Caco-2 (cell line): ENCODE measurements around the gene MT1X. TPM values are rescaled to one million over a fixed set of nuclear protein-coding genes. Genes with fewer than 3 reads are reported as not detected.

Experiments
- BruUV-seq: library from RNA; stranded (reverse); fragments of 400-500 nt; replicated peaks from 2 replicates; lab custom pipeline; 2021; lab: Mats Ljungman, UMichigan
- CTCF ChIA-PET: fragments of 300-600 bp; sonication (Branson Sonifier 250); formaldehyde crosslinking; loops from one replicate; lab custom pipeline; 2022; ENCODE audit warnings: antibody characterized with exemption; lab: Charles Lee
- POLR2A ChIA-PET: fragments of 300-600 bp; sonication (Branson Sonifier 250); formaldehyde crosslinking; loops from one replicate; lab custom pipeline; 2022; ENCODE audit warnings: antibody characterized with exemption; lab: Charles Lee
- DNase-seq, 2 experiments: peaks; one replicate each; pipeline versions ENCODE4 v3.0.0 to v3.0.0-alpha.2; 2020 to 2022
- H3K27me3 ChIP-seq: replicated peaks from 2 replicates; pipeline ENCODE4 v1.6.0; 2011; ENCODE audit warnings: low read length; ENCODE audit not compliant: control insufficient read depth, insufficient read depth
- H3K36me3 ChIP-seq: 2 replicates; pipeline ENCODE4 v1.5.1; 2011; ENCODE audit warnings: low read length; ENCODE audit not compliant: control insufficient read depth, insufficient read depth
- H3K4me1 ChIP-seq: fragments of 250-450 bp; sonication (Bioruptor Pico); 2 replicates; pipeline ENCODE4 v1.5.1; 2020; ENCODE audit warnings: mild to moderate bottlenecking
- H3K4me3 ChIP-seq: 2 replicates; pipeline ENCODE4 v1.5.1; 2011; ENCODE audit warnings: low read depth, mild to moderate bottlenecking, control low read depth, low read length
- H3K9me3 ChIP-seq: fragments of 250-450 bp; sonication (Bioruptor Pico); 2 replicates; pipeline ENCODE4 v1.5.1; 2020; ENCODE audit warnings: mild to moderate bottlenecking, moderate library complexity
- H3K27ac Mint-ChIP-seq: one replicate; pipeline ENCODE4 v1.8.0; 2022; ENCODE audit warnings: mixed read lengths; ENCODE audit not compliant: unreplicated experiment
- H3K27me3 Mint-ChIP-seq: one replicate; pipeline ENCODE4 v1.8.0; 2022; ENCODE audit warnings: mixed read lengths; ENCODE audit not compliant: insufficient read depth, unreplicated experiment
- H3K36me3 Mint-ChIP-seq: one replicate; pipeline ENCODE4 v1.8.0; 2022; ENCODE audit warnings: mild to moderate bottlenecking, mixed read lengths; ENCODE audit not compliant: insufficient read depth, unreplicated experiment
- H3K4me1 Mint-ChIP-seq: one replicate; pipeline ENCODE4 v1.8.0; 2022; ENCODE audit warnings: low read depth, mixed read lengths; ENCODE audit not compliant: unreplicated experiment
- H3K4me3 Mint-ChIP-seq: one replicate; pipeline ENCODE4 v1.8.0; 2022; ENCODE audit warnings: mild to moderate bottlenecking, moderate library complexity, mixed read lengths; ENCODE audit not compliant: unreplicated experiment
- H3K9me3 Mint-ChIP-seq: one replicate; pipeline ENCODE4 v1.8.0; 2022; ENCODE audit warnings: mixed read lengths; ENCODE audit not compliant: unreplicated experiment
- intact Hi-C: fragments of 100-400 bp; cut with micrococcal nuclease; formaldehyde crosslinking; loops from one replicate; pipeline ENCODE4 v1.10.0; 2022; ENCODE audit not compliant: unreplicated experiment
- total RNA-seq: library from RNA; stranded (reverse); gene quantifications from 2 replicates; pipeline ENCODE4 v1.2.3, GENCODE V29; 2022
- TF ChIP-seq, protein P1 (sequence below), 2 experiments: fragments of 200-600 bp in 1 of 2; IDR thresholded peaks; 1 replicate in 1 of 2; 2 replicates in 1 of 2; pipeline versions ENCODE4 v1.5.1 to v1.8.0; 2011 to 2022; ENCODE audit warnings: antibody characterized with exemption in 1 of 2, control low read depth in 1 of 2, inconsistent platforms in 1 of 2, low read depth in 1 of 2, low read length in 1 of 2, mild to moderate bottlenecking in 1 of 2, moderate library complexity in 1 of 2; ENCODE audit not compliant: insufficient read depth in 1 of 2, severe bottlenecking in 1 of 2, unreplicated experiment in 1 of 2

Gene MT1X
- total RNA-seq, 1 experiment from 2014 or later: 18.3 TPM

DNA sequence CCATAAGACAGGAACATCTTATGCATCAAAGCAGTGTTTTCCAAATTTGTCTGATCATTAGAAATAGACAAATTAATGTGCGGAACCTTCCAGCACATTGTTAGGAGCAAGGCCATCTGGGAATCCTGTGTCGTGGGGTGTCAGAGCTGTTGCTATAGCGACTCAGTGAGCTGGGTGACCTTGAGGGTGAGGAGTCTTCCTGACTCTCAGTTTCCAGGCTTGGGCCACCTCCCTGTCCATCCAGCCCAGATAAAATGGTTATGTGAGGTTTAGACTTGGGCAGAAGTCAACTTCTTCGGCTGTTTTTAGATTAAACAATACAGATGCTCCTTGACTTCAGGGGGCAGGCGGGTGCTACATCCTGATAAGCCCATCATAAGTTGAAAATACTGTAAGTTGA lies 20.6 kb downstream of the MT1X start:
- no TSS peak for BruUV-seq
- Mint-ChIP-seq H3K4me1 (peaks cover 4% of the 10 kb centered on the region), H3K27me3 (no peaks in the 10 kb centered on the region), H3K36me3 (no peaks in the 10 kb centered on the region), H3K27ac (no peak overlapping the region), H3K9me3 (peaks cover 2% of the 10 kb centered on the region), H3K4me3 (no peak overlapping the region)
- Histone ChIP-seq H3K9me3 (peaks cover 2% of the 10 kb centered on the region; the same call in 1 of the 2 replicates), H3K4me1 (no peaks in the 10 kb centered on the region), H3K36me3 (no peaks in the 10 kb centered on the region), H3K27me3 (no peaks in the 10 kb centered on the region), H3K4me3 (no peak overlapping the region)
- CTCF ChIA-PET: interaction anchor here (0.7 to 3.1 kb wide), 9 partner anchors 13 to 346 kb away, joined by 3 to 95 read pairs (median 10); partner anchors contain the start of gene MT1X
- TF ChIP-seq, protein P1, sequence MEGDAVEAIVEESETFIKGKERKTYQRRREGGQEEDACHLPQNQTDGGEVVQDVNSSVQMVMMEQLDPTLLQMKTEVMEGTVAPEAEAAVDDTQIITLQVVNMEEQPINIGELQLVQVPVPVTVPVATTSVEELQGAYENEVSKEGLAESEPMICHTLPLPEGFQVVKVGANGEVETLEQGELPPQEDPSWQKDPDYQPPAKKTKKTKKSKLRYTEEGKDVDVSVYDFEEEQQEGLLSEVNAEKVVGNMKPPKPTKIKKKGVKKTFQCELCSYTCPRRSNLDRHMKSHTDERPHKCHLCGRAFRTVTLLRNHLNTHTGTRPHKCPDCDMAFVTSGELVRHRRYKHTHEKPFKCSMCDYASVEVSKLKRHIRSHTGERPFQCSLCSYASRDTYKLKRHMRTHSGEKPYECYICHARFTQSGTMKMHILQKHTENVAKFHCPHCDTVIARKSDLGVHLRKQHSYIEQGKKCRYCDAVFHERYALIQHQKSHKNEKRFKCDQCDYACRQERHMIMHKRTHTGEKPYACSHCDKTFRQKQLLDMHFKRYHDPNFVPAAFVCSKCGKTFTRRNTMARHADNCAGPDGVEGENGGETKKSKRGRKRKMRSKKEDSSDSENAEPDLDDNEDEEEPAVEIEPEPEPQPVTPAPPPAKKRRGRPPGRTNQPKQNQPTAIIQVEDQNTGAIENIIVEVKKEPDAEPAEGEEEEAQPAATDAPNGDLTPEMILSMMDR (IDR thresholded peaks at IDR 0.05; ENCODE audit: insufficient read depth in 1 of 2, low read depth in 1 of 2, low read length in 1 of 2, severe bottlenecking in 1 of 2, unreplicated experiment in 1 of 2): no peak
- intact Hi-C loops: loop anchor here (1.0 to 5.0 kb wide), 6 partner anchors 29 to 370 kb away; partner anchors contain the start of gene MT1F
- POLR2A ChIA-PET: no interaction called here
- DNase-seq: no peak

DNA sequence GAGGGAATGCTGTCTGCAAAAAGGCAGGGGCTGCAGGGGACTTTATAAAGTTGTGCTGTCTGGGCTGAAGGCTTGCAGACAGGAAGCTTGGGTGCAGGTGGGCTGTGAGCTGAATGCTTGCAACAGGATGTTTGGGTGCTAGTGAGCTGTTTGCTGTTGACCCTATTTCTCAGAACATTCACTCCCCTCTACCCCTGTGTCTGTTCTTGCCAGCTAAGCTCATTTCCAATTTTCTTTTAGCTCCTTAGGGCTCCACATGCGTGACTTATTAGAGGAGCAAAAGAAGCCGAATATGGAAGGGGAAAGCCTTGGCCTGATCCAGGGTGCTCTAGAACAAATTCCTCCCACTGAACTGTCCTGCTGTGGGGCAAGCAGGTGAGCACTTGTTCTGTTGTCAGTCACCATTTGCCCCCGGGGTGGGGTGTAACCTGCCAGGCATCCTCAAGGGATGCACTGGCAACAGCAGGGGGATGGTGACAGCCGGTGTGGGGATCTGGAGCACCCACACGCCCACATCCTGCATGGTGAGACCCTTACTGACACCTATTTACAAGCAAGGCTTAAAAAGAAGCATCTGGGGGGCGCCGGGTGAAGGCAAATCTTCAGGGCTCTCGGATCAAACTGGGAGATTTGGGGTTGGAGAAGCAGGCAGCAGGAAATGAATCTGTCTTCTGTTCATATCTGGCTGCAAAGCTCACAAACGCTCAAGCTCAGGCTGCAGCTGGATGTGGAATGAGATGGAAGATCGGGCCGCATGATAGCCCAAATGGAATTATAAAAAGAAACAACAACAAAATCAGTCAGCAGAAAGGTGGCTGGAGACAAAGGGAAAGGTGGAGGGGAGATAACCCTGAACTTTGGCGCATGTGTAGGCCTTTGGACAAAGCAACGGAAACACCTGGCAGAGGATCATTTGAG lies 26.5 kb downstream of the MT1X start:
- intact Hi-C loops: no loop called here
- H3K36me3 Mint-ChIP-seq: no peaks in the 10 kb centered on the region
- peaks cover 8% of the 10 kb centered on the region for H3K27me3 Mint-ChIP-seq
- H3K4me1 Mint-ChIP-seq: no peaks in the 10 kb centered on the region
- TF ChIP-seq, protein P1 (IDR thresholded peaks at IDR 0.05; ENCODE audit: insufficient read depth in 1 of 2, low read depth in 1 of 2, low read length in 1 of 2, severe bottlenecking in 1 of 2, unreplicated experiment in 1 of 2): no peak
- H3K36me3 ChIP-seq: no peaks in the 10 kb centered on the region
- H3K9me3 Mint-ChIP-seq: no peaks in the 10 kb centered on the region
- H3K4me3 Mint-ChIP-seq: no peak overlapping the region
- H3K4me3 ChIP-seq: no peak overlapping the region
- CTCF ChIA-PET: interaction anchor here (0.6 to 1.2 kb wide), 2 partner anchors 9 to 101 kb away, joined by 3 to 4 read pairs; partner anchors contain the start of gene MT2A
- no TSS peak for BruUV-seq
- no peaks in the 10 kb centered on the region for H3K27me3 ChIP-seq
- H3K27ac Mint-ChIP-seq: no peak overlapping the region
- POLR2A ChIA-PET: no interaction called here
- no peak for DNase-seq
- no peaks in the 10 kb centered on the region for H3K4me1 ChIP-seq
- no peaks in the 10 kb centered on the region for H3K9me3 ChIP-seq

DNA sequence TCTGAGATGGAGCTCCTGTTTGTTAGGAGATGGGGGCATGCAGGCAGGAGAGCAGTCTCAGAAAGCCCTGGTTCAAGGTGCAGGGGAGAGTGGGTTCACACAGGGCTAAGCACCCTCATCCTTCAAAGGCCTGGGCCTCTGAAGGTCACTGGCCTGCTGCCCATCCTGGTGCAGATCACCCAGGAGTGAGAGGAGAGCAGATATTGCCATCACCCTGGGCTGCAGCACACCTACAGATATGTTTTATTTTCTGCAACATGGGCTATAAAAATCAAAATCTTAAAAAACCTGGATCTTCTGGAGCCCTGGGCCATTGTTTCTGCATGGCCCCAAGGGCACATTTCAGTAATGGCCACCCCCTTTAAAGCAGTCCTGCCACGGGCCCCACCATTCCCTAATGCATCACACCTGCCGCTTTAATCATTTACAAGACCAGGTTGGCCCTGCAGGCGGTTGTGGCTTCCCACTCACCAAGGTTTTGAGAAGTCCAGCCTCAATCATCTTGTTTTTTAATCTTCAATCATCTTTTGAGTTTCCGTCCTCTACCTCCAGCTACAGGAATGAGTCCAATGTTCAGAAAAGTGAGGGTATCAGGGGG lies 27.3 kb downstream of the MT1X start:
- no peaks in the 10 kb centered on the region for H3K4me1 ChIP-seq
- H3K4me1 Mint-ChIP-seq: no peaks in the 10 kb centered on the region
- H3K27me3 ChIP-seq: no peaks in the 10 kb centered on the region
- TF ChIP-seq, protein P1 (IDR thresholded peaks at IDR 0.05; ENCODE audit: insufficient read depth in 1 of 2, low read depth in 1 of 2, low read length in 1 of 2, severe bottlenecking in 1 of 2, unreplicated experiment in 1 of 2): no peak
- ChIA-PET POLR2A (no interaction called here), CTCF (interaction anchor here (1.2 kb wide), 1 partner anchor 101 kb away, joined by 3 read pairs; the partner anchor contains the start of gene MT2A)
- no peaks in the 10 kb centered on the region for H3K36me3 Mint-ChIP-seq
- H3K4me3 Mint-ChIP-seq: no peak overlapping the region
- no peak overlapping the region for H3K4me3 ChIP-seq
- intact Hi-C loops: no loop called here
- no peaks in the 10 kb centered on the region for H3K9me3 ChIP-seq
- H3K36me3 ChIP-seq: no peaks in the 10 kb centered on the region
- DNase-seq: no peak
- H3K27me3 Mint-ChIP-seq: peaks cover 8% of the 10 kb centered on the region
- no TSS peak for BruUV-seq
- no peaks in the 10 kb centered on the region for H3K9me3 Mint-ChIP-seq
- H3K27ac Mint-ChIP-seq: no peak overlapping the region
